Activated T-helper 17 cell treated with anti-CD3 and anti-CD28 coated beads, Interleukin-2, amount 50 U/mL, for 72 hours (primary cell): ENCODE results near the gene CTSW. TPM values are rescaled to one million over a fixed set of nuclear protein-coding genes. Genes with fewer than 3 reads are reported as not detected.

Experiments
- ATAC-seq: fragments of 150-1000 bp; cut with Tn5 transposase; replicated peaks from 2 replicates; pipeline ENCODE4 v1.10.0; 2021; ENCODE audit warnings: mild to moderate bottlenecking, moderate library complexity
- H3K27ac Mint-ChIP-seq: one replicate; pipeline ENCODE4 v1.8.0; 2022; ENCODE audit warnings: mixed read lengths
- H3K27me3 Mint-ChIP-seq: one replicate; pipeline ENCODE4 v1.8.0; 2022; ENCODE audit warnings: mixed read lengths
- H3K36me3 Mint-ChIP-seq: one replicate; pipeline ENCODE4 v1.8.0; 2022; ENCODE audit warnings: low read depth, mild to moderate bottlenecking, mixed read lengths
- H3K4me1 Mint-ChIP-seq: one replicate; pipeline ENCODE4 v1.8.0; 2022; ENCODE audit warnings: mixed read lengths
- H3K4me3 Mint-ChIP-seq: one replicate; pipeline ENCODE4 v1.8.0; 2022; ENCODE audit warnings: mild to moderate bottlenecking, mixed read lengths
- H3K9me3 Mint-ChIP-seq: one replicate; pipeline ENCODE4 v1.8.0; 2022; ENCODE audit warnings: mixed read lengths
- total RNA-seq, 2 donors: library from RNA; stranded (reverse); gene quantifications; one replicate each; pipeline ENCODE4 v1.2.3, GENCODE V29; 2022

CTSW gene
- total RNA-seq, 2 donors from 2014 or later: 5.4 to 23.6 TPM

GRCh38 chr11:65851811-65852507 lies 27.7 kb upstream of the CTSW start:
- peak; percentile 5 for ATAC-seq
- H3K27ac Mint-ChIP-seq: peak overlapping the region; percentile 29
- H3K27me3 Mint-ChIP-seq: no peaks in the 10 kb centered on the region
- peaks cover 54% of the 10 kb centered on the region for H3K36me3 Mint-ChIP-seq
- H3K4me3 Mint-ChIP-seq: no peak overlapping the region
- no peaks in the 10 kb centered on the region for H3K9me3 Mint-ChIP-seq
- peaks cover 19% of the 10 kb centered on the region for H3K4me1 Mint-ChIP-seq

- Mint-ChIP-seq H3K36me3 (peaks cover 57% of the 10 kb centered on the region), H3K27me3 (no peaks in the 10 kb centered on the region), H3K4me3 (no peak overlapping the region), H3K9me3 (no peaks in the 10 kb centered on the region), H3K4me1 (peaks cover 19% of the 10 kb centered on the region), H3K27ac (peak overlapping the region; percentile 29)
- no peak for ATAC-seq
These were observed 27.0 kb upstream of the CTSW start for GRCh38 chr11:65852508-65853245.

GRCh38 chr11:65853246-65853979 lies 26.2 kb upstream of the CTSW start:
- Mint-ChIP-seq H3K36me3 (peaks cover 63% of the 10 kb centered on the region), H3K27me3 (no peaks in the 10 kb centered on the region), H3K4me3 (peak overlapping the region; percentile 89), H3K9me3 (no peaks in the 10 kb centered on the region), H3K27ac (peak overlapping the region; percentile 67), H3K4me1 (peaks cover 19% of the 10 kb centered on the region)
- no peak for ATAC-seq

- Mint-ChIP-seq H3K27ac (peak overlapping the region; percentile 67), H3K4me1 (peaks cover 19% of the 10 kb centered on the region), H3K36me3 (peaks cover 63% of the 10 kb centered on the region), H3K9me3 (no peaks in the 10 kb centered on the region), H3K27me3 (no peaks in the 10 kb centered on the region), H3K4me3 (peak overlapping the region; percentile 89)
- ATAC-seq: no peak
These were observed 25.5 kb upstream of the CTSW start for GRCh38 chr11:65854161-65854592.

- peaks cover 19% of the 10 kb centered on the region for H3K4me1 Mint-ChIP-seq
- H3K36me3 Mint-ChIP-seq: peaks cover 67% of the 10 kb centered on the region
- no peaks in the 10 kb centered on the region for H3K27me3 Mint-ChIP-seq
- peak overlapping the region; percentile 89 for H3K4me3 Mint-ChIP-seq
- no peak for ATAC-seq
- H3K9me3 Mint-ChIP-seq: no peaks in the 10 kb centered on the region
- peak overlapping the region; percentile 56 for H3K27ac Mint-ChIP-seq
These were observed 24.5 kb upstream of the CTSW start for GRCh38 chr11:65854852-65855837.

GRCh38 chr11:65855927-65856363 lies 23.7 kb upstream of the CTSW start:
- peak overlapping the region; percentile 89 for H3K4me3 Mint-ChIP-seq
- H3K9me3 Mint-ChIP-seq: no peaks in the 10 kb centered on the region
- peaks cover 73% of the 10 kb centered on the region for H3K36me3 Mint-ChIP-seq
- ATAC-seq: no peak
- H3K27me3 Mint-ChIP-seq: no peaks in the 10 kb centered on the region
- peaks cover 19% of the 10 kb centered on the region for H3K4me1 Mint-ChIP-seq
- H3K27ac Mint-ChIP-seq: peak overlapping the region; percentile 97

GRCh38 chr11:65856689-65857499 lies 22.7 kb upstream of the CTSW start:
- H3K4me1 Mint-ChIP-seq: peaks cover 19% of the 10 kb centered on the region
- peak overlapping the region; percentile 97 for H3K27ac Mint-ChIP-seq
- no peaks in the 10 kb centered on the region for H3K9me3 Mint-ChIP-seq
- peak; percentile 30 for ATAC-seq
- peaks cover 75% of the 10 kb centered on the region for H3K36me3 Mint-ChIP-seq
- H3K27me3 Mint-ChIP-seq: no peaks in the 10 kb centered on the region
- peak overlapping the region; percentile 89 for H3K4me3 Mint-ChIP-seq

- no peak overlapping the region for H3K27ac Mint-ChIP-seq
- H3K4me3 Mint-ChIP-seq: peak overlapping the region; percentile 89
- no peak for ATAC-seq
- H3K9me3 Mint-ChIP-seq: no peaks in the 10 kb centered on the region
- peaks cover 19% of the 10 kb centered on the region for H3K4me1 Mint-ChIP-seq
- no peaks in the 10 kb centered on the region for H3K27me3 Mint-ChIP-seq
- peaks cover 74% of the 10 kb centered on the region for H3K36me3 Mint-ChIP-seq
These were observed 22.2 kb upstream of the CTSW start for GRCh38 chr11:65857500-65857852.

- no peaks in the 10 kb centered on the region for H3K9me3 Mint-ChIP-seq
- H3K4me1 Mint-ChIP-seq: peaks cover 25% of the 10 kb centered on the region
- peaks cover 78% of the 10 kb centered on the region for H3K36me3 Mint-ChIP-seq
- peak within 1 kb of the TSS; percentile 89 for H3K4me3 Mint-ChIP-seq
- ATAC-seq: peak; percentile 72
- H3K27me3 Mint-ChIP-seq: no peaks in the 10 kb centered on the region
- H3K27ac Mint-ChIP-seq: peak within 1 kb of the TSS; percentile 97
These were observed 21.6 kb upstream of the CTSW start, which contains the start of gene CFL1 for GRCh38 chr11:65857853-65858680. Gene CFL1 (minus strand): TSS chr11:65858180. CDS start chr11:65858099, 81 bp downstream.

- H3K4me3 Mint-ChIP-seq: peak overlapping the region; percentile 89
- peak overlapping the region; percentile 89 for H3K27ac Mint-ChIP-seq
- no peaks in the 10 kb centered on the region for H3K27me3 Mint-ChIP-seq
- no peaks in the 10 kb centered on the region for H3K9me3 Mint-ChIP-seq
- peaks cover 25% of the 10 kb centered on the region for H3K4me1 Mint-ChIP-seq
- H3K36me3 Mint-ChIP-seq: peaks cover 78% of the 10 kb centered on the region
- ATAC-seq: no peak
These were observed 21.0 kb upstream of the CTSW start for GRCh38 chr11:65858681-65859087.

- H3K27me3 Mint-ChIP-seq: no peaks in the 10 kb centered on the region
- peaks cover 78% of the 10 kb centered on the region for H3K36me3 Mint-ChIP-seq
- ATAC-seq: peak; percentile 75
- no peaks in the 10 kb centered on the region for H3K9me3 Mint-ChIP-seq
- peak overlapping the region; percentile 89 for H3K4me3 Mint-ChIP-seq
- peak overlapping the region; percentile 89 for H3K27ac Mint-ChIP-seq
- peaks cover 24% of the 10 kb centered on the region for H3K4me1 Mint-ChIP-seq
These were observed 20.4 kb upstream of the CTSW start for GRCh38 chr11:65859095-65859811.

- ATAC-seq: peak; percentile 0
- Mint-ChIP-seq H3K4me3 (peak overlapping the region; percentile 89), H3K36me3 (peaks cover 77% of the 10 kb centered on the region), H3K27me3 (no peaks in the 10 kb centered on the region), H3K27ac (peak overlapping the region; percentile 89), H3K4me1 (peaks cover 18% of the 10 kb centered on the region), H3K9me3 (no peaks in the 10 kb centered on the region)
These were observed 19.8 kb upstream of the CTSW start for GRCh38 chr11:65859812-65860277.
